NCI-H1105 treated with DMSO at 0.1 percent for 48 hours (cell line): Measurements from ENCODE around the gene GFM1.

Experiments used
- DNase-seq: peaks from one replicate; lab custom pipeline; 2025; lab: John Stamatoyannopoulos, UW

The GFM1 gene

GRCh38 chr3:158644345-158644908, at the start of gene GFM1:
GFM1 (plus strand) TSS chr3:158644527; CDS start chr3:158644635, 108 bp downstream.
- DNase-seq, result peak; percentile 100

GRCh38 chr3:158600787-158601186, 43.5 kb upstream of the GFM1 start:
- DNase-seq, result no peak

- DNase-seq, result no peak
Observed at GRCh38 chr3:158602227-158602626, 42.1 kb upstream of the GFM1 start.

DNA sequence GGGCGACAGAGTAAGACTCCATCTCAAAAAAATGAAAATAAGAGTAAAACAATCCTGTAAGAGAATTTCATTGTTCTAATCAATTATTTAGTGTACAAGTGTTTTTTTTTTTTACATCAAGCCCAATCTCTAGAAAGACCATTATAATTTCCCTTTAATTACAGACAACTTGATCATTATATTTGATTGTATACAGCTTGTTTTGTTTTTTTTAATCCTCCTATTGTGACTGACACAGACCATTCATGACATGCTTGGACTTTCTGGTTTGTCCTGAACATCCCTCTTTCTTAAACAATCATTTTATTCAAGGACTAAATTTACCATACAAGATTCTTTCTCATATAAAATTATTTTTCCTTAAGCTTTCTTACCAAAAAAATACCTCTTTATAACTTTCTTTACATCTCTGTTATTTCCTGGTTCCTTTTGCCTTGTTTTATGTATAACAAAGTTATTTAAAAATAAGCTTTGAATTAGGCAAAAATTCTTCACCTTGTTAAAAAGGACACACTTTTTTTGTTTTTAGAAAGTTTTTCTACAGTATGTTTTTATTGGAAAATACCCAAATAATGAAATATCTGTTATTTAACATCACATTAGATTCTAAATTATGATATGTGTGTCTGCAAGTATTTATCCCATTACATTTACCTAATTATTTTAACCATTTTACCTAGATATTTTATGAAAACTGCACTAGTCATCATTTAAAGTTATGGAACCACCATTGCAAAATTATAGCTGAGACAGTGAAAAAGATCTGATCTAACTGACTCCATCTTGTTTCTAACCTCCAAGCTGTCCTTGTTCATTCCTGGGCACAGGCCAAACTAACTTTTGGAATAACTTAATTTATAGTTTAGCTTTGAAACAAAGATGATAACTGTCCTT, 26.1 kb upstream of the GFM1 start:
- no peak for DNase-seq

DNA sequence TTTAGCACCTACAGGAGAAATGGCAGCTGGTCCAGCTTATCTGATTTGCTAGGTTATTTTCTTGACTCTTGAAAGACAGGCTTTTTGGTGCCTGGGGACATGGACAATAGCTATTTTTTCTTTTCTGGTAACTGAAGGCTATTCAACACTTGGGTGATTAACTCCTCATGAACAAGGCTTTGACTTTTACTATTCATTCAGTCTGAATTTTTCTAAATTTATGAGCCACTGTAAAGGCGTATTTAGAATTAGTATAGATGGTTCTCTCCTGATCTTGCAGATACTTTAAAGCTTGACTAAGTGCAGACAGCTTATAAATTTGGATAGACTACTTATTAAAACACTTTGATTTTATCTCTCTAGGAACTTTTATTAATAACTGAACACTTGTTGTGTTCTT, 18.4 kb upstream of the GFM1 start:
- DNase-seq, result no peak

- no peak for DNase-seq
Observed at GRCh38 chr3:158631981-158632380, 12.3 kb upstream of the GFM1 start.

- DNase-seq, result no peak
Observed at GRCh38 chr3:158640646-158641045, 3.7 kb upstream of the GFM1 start.

DNA sequence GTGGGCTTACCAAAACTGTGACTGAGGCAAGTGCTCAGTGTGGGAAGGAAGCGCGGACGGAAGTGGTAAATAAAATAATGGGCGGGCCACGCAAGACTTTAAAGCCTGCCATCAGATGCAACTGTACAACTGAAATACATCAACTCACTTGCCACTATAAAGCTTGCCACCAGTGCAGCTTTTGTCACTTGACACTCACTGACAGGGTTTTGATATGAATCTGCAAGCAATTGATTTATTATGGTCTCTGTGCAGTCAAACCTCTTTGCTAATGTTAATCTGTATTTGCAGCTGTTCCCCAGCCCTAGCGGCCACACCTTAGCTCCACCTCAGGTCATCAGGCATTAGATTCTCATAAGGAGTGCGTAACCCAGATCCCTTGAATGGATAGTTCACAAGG, 2.3 kb upstream of the GFM1 start:
- no peak for DNase-seq

- no peak for DNase-seq
Observed at GRCh38 chr3:158642474-158643210, 1.7 kb upstream of the GFM1 start.

- no peak for DNase-seq
Observed at GRCh38 chr3:158649791-158650190, 5.5 kb downstream of the GFM1 start.

GRCh38 chr3:158651192-158651591, 6.9 kb downstream of the GFM1 start:
- DNase-seq, result no peak

DNA sequence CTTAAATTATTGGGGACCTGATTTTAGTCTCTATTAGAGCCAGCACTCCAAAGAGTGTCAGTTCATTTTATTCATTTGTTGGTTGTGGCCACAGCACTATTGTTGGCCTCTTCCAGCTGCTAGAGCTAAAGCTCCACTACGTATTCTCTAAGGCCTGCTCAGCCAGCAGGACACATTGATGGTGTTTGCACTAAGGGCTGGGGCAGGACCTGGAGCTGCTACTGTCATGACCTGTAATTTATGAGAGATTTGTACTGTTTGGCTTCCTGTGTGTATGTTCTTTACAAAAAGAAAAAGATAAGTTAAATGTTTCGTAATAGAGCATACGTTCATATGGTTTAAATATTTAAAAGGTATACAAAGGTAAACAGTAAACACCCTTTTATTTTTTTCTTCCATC, 8.1 kb downstream of the GFM1 start:
- DNase-seq, result no peak

DNA sequence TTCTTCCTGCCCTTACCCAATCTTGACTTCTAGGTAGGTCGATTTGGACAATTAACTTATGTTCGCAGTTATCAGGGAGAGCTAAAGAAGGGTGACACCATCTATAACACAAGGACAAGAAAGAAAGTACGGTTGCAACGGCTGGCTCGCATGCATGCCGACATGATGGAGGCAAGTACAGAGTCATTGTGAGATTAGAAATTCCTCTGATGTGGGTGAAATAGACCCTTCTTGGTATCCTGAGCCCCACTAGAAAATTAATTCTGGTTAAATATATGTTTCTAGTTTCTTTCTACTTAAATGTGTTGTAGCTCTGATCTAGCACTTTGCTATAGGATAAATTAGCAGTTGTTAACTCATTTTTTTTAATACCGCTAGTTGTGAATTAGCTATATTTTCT, 14.6 kb downstream of the GFM1 start:
- DNase-seq, result no peak

DNA sequence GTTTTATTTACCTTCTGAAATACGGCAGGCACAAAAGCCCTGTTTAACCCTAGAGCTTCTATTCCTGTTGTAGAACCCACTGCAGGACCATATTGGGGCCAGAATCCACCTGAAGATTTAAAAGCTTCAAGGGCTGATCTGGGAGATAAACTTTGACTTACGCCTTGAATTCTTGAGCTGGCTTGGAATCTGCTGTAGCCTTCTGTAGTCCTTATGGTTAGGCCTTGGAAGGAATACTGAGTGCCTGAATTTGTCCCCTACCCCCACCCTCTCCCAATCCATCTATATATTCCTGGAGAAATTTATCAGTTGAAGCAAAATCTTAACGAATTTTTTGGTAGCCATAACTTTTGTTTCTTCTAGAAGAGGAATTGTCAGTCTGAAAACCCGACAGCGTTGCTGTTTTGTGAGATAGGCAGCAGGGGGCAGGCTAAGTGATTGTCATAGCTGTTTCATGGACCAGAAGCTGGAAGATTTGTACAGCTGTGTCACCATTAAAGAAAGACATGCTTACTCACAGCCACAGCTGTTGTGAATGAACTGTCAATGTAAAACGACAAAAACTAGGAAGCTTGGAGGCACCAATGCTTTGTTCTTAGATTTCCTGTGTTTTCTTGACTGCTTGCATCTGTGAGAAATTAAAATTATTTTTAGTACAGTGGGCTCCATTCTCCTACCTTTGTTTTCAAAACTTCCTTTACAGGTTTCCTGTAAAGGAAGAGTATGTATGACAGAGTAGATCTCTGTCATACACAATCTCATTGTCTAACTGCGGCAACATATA, 15.3 kb downstream of the GFM1 start:
- DNase-seq, result peak; percentile 43

GRCh38 chr3:158660711-158661110, 16.4 kb downstream of the GFM1 start:
- no peak for DNase-seq

- DNase-seq, result no peak
Observed at GRCh38 chr3:158663246-158663645, 18.9 kb downstream of the GFM1 start.

DNA sequence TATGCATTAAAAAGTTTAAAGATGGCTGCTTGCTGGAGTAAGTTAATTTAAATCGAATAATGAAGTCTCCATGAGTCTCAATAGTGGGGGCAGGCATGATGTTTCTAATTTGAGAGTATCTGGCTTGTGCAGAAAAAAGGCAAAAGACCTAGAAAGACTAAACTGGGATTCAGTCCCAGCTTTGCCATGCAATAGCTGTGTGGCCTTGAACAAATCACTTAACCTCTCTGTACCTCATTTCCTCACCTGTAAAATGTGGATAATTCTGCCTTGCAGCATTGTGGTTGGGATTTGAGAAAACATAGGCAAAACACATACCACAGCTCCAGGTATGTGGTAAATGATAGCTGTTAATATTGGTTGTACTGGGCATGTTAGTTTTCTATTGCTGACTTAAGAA, 19.5 kb downstream of the GFM1 start:
- DNase-seq, result no peak

- DNase-seq, result no peak
Observed at GRCh38 chr3:158666416-158666815, 22.1 kb downstream of the GFM1 start.

DNA sequence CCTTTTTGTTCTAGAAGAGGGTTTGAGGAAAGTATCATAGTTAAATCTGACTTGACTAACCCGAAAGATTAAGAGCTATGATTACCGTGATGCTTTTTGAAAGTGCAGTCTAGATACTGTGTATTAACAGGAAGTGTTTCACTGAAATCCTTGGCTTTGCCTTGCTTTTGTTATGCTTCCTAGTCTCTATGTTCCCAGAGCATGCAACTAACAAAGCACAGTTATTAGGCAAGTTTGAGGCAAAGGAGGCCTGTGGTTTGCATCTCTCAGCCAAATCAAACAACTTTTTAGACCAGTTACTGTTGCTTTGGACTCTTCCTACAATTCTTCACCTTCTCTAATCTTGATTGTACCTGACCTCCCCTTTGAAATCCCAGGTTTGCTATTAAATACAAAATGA, 24.2 kb downstream of the GFM1 start:
- no peak for DNase-seq

GRCh38 chr3:158671821-158672214, 27.5 kb downstream of the GFM1 start:
- DNase-seq, result no peak

DNA sequence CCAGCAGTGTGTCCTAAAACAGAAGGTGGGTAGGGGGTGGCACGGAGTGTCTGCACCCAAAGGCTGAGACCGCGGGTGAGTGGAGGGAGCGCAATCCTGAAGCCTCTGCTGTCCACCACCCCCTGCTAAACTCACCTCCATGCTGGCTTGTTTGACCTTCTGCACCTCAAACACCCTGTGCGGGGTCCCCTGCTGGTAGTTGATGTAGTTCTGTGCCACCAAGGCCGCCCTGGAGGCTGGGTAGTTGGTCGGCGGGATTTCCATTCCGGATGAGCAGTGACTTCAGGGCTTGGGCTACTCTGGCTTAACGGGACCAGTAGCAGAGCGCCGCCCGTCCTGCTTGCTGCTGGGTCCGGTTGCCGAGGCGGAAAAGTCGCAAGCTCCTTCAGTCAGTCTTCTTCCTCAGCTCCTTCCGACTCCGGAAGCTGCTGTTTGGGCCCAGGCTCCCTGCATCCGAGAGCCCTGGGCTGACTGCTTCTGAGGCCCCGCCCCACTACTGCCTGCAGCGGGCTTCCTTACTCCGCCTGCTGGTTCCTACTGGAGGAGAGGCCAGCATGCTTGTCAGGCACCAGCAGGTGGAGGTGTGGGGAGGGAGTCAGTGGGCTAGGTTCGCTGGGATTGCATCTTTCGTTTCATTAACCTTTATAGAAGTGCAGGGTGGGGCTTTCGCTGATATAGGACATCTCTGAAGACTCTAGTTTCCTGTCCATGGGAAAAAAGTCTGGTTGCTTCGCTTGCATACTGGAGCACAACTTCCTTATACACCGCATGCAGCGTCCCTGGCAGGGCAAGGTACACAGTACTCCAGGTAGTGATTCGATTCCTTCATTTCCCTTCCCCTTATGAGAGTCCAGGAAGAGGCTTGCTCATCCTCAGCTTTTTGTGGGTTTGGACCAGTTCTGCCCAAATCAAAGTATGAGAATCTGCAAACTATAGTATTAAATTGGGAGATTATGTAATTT, 28.2 kb downstream of the GFM1 start, which contains the start of gene LXN:
TSS of gene LXN (minus strand) at position 434 of the 962 bp plus-strand sequence. CDS start at position 264, 170 bp downstream.
- DNase-seq, result peak; percentile 56
